GM21825 (cell line): ENCODE data around the gene FBLIM1.
A peak's percentile ranks its signal among the peaks of the same experiment; 100 is the strongest.
"Not testable (repeated sequence)": the region's sequence is repeated elsewhere in the genome, so short reads cannot be mapped to it uniquely, and the experiment has no call there.

Source experiments
- ATAC-seq: cut with Tn5 transposase; IDR thresholded peaks from one replicate; pipeline ENCODE4 v1.9.1; 2021; ENCODE audit warnings: mild to moderate bottlenecking, moderate library complexity; ENCODE audit not compliant: unreplicated experiment

The FBLIM1 gene

DNA sequence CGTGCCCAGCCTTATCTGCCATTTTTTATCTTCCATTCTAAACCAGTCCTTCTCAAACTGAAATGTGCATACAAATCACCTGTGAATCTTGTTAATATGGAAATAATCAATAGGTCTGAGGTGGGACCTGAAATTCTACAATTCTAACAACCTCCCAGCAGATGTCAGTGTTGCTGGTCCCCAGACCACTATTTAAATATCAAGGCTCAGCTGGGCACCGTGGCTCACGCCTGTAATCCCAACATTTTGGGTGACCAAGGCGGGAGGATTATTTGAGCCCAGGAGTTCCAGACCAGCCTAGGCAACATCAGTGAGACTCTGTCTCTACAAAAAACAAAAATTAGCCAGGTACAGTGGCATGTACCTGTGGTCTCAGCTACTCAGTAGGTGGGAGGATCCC is 44.8 kb downstream of the FBLIM1 start:
- no peak for ATAC-seq

DNA sequence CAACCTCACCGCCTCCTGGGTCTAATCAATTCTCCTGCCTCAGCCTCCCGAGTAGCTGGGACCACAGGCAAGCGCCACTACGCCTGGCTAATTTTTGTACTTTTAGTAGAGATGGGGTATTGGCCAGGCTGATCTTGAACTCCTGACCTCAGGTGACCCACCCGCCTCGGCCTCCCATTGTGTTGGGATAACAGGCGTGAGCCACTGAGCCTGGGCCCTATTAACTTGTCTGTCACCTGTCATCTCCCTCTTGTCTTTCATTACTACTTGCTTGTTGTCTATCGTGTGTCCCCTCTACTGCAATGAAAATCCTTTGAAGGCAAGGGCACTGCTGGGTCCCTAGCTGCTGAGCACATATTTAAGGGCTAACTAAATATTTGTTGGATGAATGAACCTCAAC is 45.5 kb downstream of the FBLIM1 start:
- ATAC-seq = no peak

DNA sequence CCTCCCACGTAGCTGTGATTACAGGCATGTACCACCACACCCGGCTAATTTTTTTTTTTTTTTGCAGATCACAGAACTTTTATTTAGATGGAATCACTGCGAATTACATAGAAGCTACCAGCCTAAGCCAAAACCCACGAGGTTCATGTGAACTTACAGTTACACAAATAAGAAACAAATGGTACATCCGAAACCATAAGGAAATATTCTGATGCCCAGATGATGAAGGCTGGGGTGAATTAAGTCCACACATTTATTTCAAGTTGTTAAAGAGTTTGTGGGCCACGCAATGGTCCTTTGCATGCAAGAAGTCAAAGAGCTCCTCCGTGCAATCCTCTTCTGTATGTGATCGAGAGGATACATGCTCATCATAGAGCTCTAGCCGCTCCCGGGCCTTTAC is 48.5 kb downstream of the FBLIM1 start:
- no peak for ATAC-seq

DNA sequence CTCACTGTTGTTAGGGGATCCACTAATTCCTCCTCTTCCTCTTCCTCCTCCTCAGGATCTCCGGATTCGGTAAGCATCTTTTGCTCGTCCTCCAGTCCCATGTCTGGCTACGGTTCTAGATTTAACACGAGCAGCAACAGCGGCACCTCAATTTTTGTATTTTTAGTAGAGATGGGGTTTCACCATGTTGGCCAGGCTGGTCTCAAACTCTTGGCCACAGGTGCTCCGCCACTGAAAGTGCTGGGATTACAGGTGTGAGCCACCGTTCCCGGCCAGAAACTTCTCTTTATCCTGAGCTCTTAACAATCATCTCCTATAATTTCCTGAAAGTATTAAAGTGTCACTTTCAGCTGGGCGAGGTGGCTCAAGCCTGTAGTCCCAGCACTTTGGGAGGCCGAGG is 49.0 kb downstream of the FBLIM1 start, which contains the start of gene UQCRHL:
UQCRHL (minus strand) TSS at position 101 of the 400 bp plus-strand sequence; CDS start at position 101, 0 bp downstream.
- ATAC-seq = not testable (repeated sequence)

DNA sequence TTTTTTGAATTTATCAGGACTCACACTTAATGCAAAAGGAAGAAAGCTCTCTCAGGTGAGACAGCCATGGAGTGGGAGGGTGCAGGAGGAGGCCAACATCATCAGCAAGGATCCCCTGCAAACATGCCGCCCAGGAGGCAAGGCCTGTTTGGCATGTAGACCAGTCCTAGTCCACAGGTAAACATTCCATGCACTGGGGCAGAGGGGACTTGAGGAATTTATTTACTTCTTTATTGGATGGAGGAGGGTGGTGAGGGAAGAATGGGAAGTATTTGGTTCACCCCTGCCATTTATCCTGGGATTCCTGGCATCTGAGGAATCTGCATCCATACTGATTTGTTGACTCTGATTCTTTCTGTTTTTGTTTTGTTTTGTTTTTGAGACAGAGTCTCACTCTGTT is 50.4 kb downstream of the FBLIM1 start:
- no peak for ATAC-seq

DNA sequence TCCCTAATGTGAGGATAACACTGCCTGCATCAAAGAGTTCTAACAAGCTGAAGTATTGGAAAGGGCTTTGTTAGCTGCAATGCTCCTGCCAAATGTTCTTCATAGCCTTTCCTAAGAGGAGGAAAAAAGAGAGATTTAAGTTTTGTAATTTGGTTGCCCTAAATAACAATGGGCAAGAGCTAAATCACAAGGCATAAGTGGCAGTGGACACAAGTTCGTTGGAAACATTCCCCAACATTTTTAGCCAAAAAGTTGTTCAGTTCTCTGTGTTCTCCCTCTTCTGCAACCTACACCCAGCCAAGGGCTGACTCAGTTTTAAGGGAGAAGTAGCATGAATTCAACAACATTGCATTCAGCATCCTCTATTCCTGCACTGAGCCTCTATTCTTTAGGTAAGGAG is 51.5 kb downstream of the FBLIM1 start:
- ATAC-seq = no peak

DNA sequence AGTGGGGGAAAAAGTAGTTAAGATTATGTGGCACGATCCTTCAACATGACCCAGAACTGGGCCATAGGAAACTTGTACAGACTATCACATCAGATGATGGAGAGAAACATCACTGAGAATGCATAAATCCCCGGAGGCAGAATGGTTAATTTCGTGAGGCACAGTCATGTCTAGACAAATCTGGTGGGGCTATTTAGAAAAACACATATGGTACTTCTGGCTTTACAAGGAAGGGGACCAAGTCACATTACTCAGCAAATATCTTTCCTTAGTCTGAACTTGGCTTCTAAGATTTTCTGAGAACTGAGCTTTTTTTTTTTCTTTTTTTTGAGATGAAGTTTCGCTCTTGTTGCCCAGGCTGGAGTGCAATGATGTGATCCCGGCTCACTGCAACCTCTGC is 58.1 kb downstream of the FBLIM1 start:
- ATAC-seq = no peak

DNA sequence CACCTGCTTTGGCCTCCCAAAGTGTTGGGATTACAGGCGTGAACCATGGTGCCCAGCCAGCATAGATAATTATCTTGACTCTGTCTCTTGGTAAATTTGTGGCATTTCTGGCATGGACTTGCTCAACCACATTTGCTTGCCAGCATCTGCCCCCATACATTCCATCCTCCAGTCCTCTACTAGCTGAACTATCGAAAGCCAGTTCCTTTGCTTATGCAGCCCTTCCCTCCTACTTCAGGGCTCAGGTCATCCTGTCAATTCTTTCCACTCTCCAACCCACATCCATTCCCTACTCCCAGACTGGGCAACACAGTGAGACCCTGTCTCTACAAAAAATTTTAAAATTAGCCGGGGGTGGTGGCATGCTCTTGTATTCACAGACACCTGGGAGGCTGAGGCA is 61.9 kb downstream of the FBLIM1 start:
- no peak for ATAC-seq

DNA sequence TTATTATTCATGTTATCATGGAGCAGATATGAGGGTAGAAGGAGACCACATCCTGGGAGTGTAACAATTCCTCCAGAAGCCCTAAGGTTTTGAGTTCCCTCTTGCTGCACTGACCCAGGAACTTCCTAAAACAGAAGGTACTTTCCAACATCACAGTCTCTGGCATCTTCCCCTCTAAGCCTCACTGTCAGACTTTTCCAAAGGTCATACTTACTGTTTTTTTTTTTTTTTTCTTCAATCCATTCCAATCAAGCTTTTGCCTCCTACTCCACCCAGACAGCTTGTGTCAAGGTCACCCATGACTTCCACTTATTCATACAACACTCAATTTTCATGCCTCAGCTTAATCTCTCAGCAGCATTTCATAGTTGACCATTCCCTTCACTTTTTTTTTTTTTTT is 67.2 kb downstream of the FBLIM1 start:
- no peak for ATAC-seq

DNA sequence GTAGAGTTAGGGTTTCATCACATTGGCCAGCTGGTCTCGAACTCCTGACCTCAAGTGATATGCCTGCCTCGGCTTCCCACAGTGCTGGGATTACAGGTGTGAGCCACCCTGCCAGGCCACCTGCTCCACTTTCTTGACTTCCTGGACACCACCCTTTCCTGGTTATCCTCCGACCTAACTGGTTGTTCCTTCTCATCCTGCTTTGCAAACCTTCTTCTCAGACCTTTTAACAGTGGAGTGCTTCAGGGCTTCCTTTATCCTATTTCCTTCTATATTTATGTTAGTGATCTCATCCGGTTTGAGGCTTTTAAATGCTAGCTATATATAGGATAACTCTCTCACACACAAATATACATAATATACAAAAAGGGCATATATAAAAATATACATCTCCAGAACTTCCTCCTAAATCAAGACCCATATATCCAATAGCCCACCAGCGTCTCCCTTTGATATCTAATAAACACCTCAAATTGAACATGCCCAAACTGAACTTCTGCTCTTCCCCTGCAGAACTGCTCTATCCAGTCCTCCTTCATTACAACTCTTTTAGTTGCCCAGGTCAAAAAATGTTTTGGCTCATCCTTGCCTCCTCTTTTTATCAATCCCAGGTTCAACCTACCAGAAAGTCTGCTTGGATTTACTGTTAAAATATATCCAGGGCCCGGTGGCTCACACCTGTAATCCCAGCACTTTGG is 68.4 kb downstream of the FBLIM1 start:
- ATAC-seq = no peak

DNA sequence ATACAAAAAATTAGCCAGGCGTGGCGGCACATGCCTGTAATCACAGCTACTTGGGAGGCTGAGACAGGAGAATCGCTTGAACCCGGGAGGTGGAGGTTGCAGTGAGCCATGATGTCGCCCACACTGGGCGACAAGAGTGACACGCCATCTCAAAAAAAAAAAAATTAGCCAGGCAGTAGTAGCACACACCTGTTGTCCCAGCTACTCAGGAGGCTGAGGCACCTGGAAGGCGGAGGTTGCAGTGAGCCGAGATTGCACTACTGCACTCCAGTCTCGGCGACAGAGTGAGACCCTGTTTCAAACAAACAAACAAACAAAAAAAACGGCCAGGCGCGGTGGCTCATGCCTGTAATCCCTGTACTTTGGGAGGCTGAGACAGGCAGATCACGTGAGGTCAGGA is 69.0 kb downstream of the FBLIM1 start:
- ATAC-seq = not testable (repeated sequence)

DNA sequence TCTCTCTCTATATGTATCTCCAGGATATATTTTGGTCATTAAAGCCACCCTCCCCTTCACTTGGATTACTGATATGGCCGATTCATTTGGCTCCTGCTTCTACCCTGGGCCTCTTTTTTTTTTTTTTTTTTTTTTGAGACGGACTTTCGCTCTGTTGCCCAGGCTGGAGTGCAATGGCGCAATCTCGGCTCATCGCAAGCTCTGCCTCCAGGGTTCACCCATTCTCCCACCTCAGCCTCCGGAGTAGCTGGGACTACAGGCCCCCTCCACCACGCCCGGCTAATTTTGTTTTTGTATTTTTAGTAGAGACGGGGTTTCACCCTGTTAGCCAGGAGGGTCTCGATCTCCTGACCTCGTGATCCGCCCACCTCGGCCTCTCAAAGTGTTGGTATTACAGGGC is 70.3 kb downstream of the FBLIM1 start:
- ATAC-seq = not testable (repeated sequence)

DNA sequence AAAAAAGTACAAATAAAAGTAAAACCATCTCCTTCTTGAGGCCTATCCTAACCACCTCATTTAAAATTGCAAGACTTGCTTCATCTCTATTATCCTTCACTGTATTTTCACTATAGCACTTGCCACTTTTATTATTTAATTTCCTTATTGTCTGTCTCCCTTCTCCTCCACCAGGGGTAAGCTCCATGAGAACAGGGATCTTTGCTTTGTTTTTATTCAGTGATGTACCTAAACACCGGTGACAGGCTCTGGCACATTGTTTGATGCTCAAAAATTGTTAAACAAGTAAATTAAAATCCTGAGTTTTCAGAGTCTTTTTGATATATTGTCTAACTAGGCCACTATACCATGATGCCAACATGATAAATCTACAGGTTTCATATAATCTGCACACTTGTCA is 71.7 kb downstream of the FBLIM1 start:
- ATAC-seq = no peak

DNA sequence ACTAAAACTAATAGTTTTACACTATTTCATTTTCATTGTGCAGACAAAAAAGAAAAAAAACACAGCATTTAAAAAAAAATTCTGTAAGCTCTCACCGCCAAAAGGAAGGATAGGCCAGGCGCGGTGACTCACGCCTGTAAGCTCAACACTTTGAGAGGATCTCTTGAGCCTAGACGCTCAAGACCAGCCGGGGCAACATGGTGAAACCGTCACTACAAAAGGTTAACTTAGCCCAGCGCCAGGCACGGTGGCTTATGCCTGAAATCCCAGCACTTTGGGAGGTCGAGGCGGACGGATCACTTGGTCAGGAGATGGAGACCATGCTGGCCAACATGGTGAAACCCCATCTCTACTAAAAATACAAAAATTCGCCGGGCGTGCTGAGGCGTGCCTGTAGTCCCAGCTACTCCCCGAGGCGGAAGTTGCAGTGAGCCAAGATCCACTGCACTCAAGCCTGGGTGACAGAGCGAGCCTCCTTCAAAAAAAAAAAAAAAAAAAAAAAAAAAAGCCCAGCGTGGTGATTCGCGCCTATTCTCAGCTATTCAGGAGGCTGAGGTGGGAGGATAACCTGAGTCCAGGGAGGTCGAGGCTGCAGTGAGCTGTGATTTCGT is 74.6 kb downstream of the FBLIM1 start:
- ATAC-seq = no peak

DNA sequence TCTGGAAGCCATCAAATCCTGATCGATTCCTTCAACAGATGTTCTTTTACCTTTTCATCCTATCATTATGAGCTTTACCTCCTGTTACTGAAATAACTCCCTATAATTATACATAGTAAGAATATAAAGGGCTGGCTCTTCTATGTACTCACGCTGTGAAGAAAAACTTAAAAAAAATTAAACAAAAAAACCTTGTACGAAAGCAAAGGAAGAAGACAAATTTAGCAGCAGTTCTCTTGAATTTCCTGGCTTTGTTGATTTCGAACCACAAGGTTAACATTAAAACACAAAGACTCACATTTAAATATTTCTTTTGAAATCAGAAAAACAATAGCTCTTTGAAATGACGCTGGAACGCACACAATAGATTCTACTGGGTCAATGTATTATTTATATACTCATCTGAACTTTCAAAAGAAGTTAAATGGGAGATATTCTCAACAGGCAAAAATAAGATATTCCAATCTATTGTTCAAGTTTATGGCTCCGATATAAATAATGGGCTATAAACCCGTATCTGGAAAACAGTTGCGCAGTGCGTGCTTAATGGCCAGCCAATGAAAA is 75.3 kb downstream of the FBLIM1 start:
- ATAC-seq = no peak

DNA sequence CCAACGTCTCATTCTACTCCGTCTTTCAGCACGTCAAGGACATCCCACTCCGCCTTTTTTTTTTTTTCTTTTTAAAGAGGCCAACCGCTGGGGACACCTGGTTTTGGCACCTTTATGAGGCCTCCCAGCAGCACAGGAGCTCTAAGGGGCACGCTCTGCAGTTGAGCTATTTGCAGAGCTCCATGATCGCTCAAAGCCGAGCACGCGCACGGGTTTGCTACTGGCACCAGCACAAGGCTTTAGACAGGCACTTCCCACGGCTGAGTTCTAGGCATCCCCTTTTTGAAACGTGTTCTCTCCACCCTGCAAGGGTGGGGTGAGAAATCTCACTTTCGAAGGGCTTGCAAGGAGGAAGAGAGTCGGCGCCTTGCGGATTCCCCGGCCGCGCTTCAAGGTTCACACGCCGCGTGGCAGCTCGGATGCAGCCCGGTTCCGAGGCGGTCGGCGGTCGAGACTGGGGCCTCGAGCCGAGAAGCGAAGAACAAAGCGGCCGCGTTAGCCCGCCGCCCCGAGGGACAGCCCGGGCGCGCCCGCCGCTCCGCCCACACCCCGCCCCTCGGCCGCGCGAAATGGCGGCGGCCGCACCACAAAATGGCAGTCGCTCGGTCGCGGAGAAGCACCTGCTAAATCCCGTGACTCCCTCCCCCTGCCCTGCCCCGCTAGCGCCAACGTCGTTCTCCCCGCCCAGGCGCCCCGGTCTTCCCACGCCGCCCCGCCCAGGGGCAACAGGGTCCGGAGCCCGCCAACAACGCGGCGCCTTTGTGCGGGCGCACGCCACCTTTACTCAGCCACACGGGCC is 76.0 kb downstream of the FBLIM1 start:
- ATAC-seq = peak; percentile 49

DNA sequence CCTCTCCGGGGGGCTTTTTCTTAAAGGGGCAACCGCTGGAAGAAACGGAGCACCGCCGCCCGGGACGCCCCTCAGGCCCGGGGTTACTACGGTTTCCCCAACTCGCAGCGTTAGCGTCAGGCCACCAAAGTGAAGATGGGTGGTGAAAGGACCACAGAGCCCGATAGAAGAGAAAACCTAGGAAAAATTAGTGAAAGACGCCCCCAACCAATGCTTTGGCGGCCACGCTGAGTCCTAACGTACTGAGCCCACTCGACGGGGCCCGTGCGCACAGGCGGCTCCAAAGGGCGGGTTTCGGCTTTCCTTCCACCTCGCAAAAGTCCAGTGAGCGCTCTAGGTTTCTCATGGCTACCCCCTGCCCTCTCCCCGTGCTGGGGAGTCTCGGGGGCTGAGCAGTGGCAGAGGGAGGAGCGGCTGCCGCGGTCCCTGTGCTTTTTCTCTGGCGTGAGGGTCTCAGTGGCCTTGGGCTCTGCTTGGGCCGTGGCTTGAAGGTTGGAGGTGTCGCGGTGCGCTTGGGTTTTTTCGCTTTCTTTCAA is 76.7 kb downstream of the FBLIM1 start:
- ATAC-seq = peak; percentile 12

DNA sequence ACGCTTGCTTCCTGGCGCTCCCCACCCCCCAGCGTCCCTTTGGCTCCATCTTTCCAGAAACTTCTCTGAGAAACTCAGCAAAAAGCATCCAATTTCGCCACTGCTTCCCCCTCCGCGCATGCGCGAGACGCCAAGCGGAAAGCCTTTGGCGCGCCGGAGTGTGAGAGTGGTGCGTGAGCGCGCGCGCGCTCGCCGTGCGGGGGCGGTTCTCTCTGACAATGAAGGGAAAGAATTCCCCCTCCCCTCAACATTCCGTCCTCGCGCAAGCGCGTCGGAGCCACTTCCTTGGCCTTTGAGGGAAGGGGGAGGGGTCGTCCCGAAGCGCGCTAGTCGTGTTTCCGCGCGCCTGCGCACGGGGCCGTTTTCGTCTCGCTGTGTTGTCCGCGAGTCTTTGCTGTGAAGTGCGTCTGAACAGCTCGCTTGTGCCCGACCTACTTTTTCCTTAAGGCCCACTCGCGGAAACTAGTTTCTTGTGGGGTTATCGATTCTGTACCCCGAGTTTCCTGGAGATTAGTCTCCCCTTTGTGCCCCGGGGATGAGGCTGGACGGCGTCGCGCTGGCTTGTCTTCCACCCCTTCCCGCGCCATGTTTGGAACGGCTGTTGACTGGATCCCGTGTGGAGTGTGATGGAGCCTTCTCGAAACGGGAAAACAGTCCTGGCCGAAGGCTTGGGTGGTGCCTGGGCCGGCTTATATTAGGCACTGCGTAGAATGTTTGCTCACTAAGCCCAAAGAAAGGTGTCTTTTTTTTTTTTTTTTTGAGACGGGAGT is 77.3 kb downstream of the FBLIM1 start:
- ATAC-seq = peak; percentile 36
